H1 (cell line): ENCODE measurements around the gene PRCP. TPM values are rescaled to one million over a fixed set of nuclear protein-coding genes. Genes with fewer than 3 reads are reported as not detected.
A peak's percentile ranks its signal among the peaks of the same experiment; 100 is the strongest.

Source experiments
- CTCF ChIP-seq, 3 experiments: IDR thresholded peaks; 1 replicate in 2 of 3; 2 replicates in 1 of 3; pipeline versions ENCODE4 v1.5.1 to v1.6.1; 2011; ENCODE audit warnings: low read length in 3 of 3, mild to moderate bottlenecking in 3 of 3, inconsistent platforms in 2 of 3, low read depth in 1 of 3, moderate library complexity in 1 of 3; ENCODE audit not compliant: insufficient read depth in 1 of 3; ENCODE audit errors: control extremely low read depth in 1 of 3
- polyA plus RNA-seq, 7 experiments: library from polyadenylated mRNA; depleted of rRNA in 3 of 7; stranded (reverse) in 5 of 7; unstranded in 2 of 7; fragments of >200 nt in 5 of 7; fragments of 200-250 nt in 2 of 7; gene quantifications; 1 replicate in 5 of 7; 2 replicates in 1 of 7; 4 replicates in 1 of 7; pipeline versions ENCODE4 v1.2.1 to v1.2.3, GENCODE V29; 2011 to 2013; ENCODE audit warnings: missing spikeins in 2 of 7, mixed read lengths in 2 of 7
- total RNA-seq: library from RNA; stranded (reverse); fragmentation: NEBNext Ultra II Directional; extraction: Animal tissue kit (Norgen Biotek cat#: 25700); gene quantifications from 2 replicates; pipeline ENCODE4 v1.2.1, GENCODE V29; 2021

PRCP gene
- total and polyA plus RNA-seq, 2 of the 8 experiments (the other 6 are each of a cell fraction or from before 2014, with no cell fraction given), result 63.8 to 84.4 TPM

- peak in 2 of 3 experiments; percentile 22 to 36; a peak in 2 of 4 replicates for TF ChIP-seq CTCF (IDR thresholded peaks at IDR 0.05; ENCODE audit: control extremely low read depth in 1 of 3, insufficient read depth in 1 of 3, low read depth in 1 of 3, low read length in 3 of 3)
Measured at GRCh38 chr11:82906236-82906635, 6.0 kb upstream of the PRCP start (continued).
